ENCODE results near the gene PFKFB4. TPM values are rescaled to one million over a fixed set of nuclear protein-coding genes. Genes with fewer than 3 reads are reported as not detected.

Gene PFKFB4
- total RNA-seq, 1 experiment from 2014 or later: 41.2 TPM

Other genes with a start within 250 kb of the PFKFB4 start
- gene SPINK8, start 223.1 kb downstream of the PFKFB4 start, total RNA-seq (2014; rRNA removed; shearing (Covaris generic)): not detected in 2 replicates
- not detected in 2 replicates for gene FBXW12, start 184.6 kb downstream of the PFKFB4 start, total RNA-seq (2014; rRNA removed; shearing (Covaris generic))
- gene PLXNB1, start 126.7 kb downstream of the PFKFB4 start, total RNA-seq (2014; rRNA removed; shearing (Covaris generic)): 4.7 and 14.2 TPM in 2 replicates
- gene CCDC51, start 116.7 kb downstream of the PFKFB4 start, total RNA-seq (2014; rRNA removed; shearing (Covaris generic)): 18.1 and 21.6 TPM in 2 replicates
- gene TMA7, start 116.5 kb downstream of the PFKFB4 start, total RNA-seq (2014; rRNA removed; shearing (Covaris generic)): 726 and 838 TPM in 2 replicates
- gene ATRIP, start 110.1 kb downstream of the PFKFB4 start, total RNA-seq (2014; rRNA removed; shearing (Covaris generic)): 10.7 and 14.3 TPM in 2 replicates
- gene SHISA5, start 52.6 kb downstream of the PFKFB4 start, total RNA-seq (2014; rRNA removed; shearing (Covaris generic)): 206 and 217 TPM in 2 replicates
- gene UCN2, start 7.0 kb upstream of the PFKFB4 start, total RNA-seq (2014; rRNA removed; shearing (Covaris generic)): 4.3 and 7.2 TPM in 2 replicates
- 110 and 141 TPM in 2 replicates for gene COL7A1, start 38.5 kb upstream of the PFKFB4 start, total RNA-seq (2014; rRNA removed; shearing (Covaris generic))
- gene UQCRC1, start 52.8 kb upstream of the PFKFB4 start, total RNA-seq (2014; rRNA removed; shearing (Covaris generic)): 393 and 540 TPM in 2 replicates
- gene TMEM89, start 65.0 kb upstream of the PFKFB4 start, total RNA-seq (2014; rRNA removed; shearing (Covaris generic)): not detected in 2 replicates
- 32.3 and 35.1 TPM in 2 replicates for gene SLC26A6, start 78.7 kb upstream of the PFKFB4 start, total RNA-seq (2014; rRNA removed; shearing (Covaris generic))
- 0.98 and 1.1 TPM in 2 replicates for gene CELSR3, start 106.1 kb upstream of the PFKFB4 start, total RNA-seq (2014; rRNA removed; shearing (Covaris generic))
- gene NCKIPSD, start 129.1 kb upstream of the PFKFB4 start, total RNA-seq (2014; rRNA removed; shearing (Covaris generic)): 25.7 and 29.6 TPM in 2 replicates
- 66.2 and 72.0 TPM in 2 replicates for gene IP6K2, start 160.4 kb upstream of the PFKFB4 start, total RNA-seq (2014; rRNA removed; shearing (Covaris generic))

Data from RPMI7951 (cell line).